Mesendoderm (in vitro differentiated cells): ENCODE measurements around the gene C1QTNF5.

Experiments
- DNase-seq: peaks from one replicate; pipeline ENCODE4 v3.0.0; 2013
- H2AK5ac ChIP-seq: 2 replicates; pipeline ENCODE4 v1.6.1; 2013; ENCODE audit warnings: low read length, inconsistent platforms
- H2BK120ac ChIP-seq: 2 replicates; pipeline ENCODE4 v1.6.1; 2013; ENCODE audit warnings: low read depth, mild to moderate bottlenecking, low read length, moderate library complexity, mixed read lengths
- H2BK15ac ChIP-seq: replicated peaks from 2 replicates; pipeline ENCODE4 v1.6.1; 2013; ENCODE audit warnings: low read depth, mild to moderate bottlenecking, moderate library complexity
- H2BK5ac ChIP-seq: 2 replicates; pipeline ENCODE4 v1.6.1; 2013; ENCODE audit warnings: low read length, inconsistent platforms
- H3K18ac ChIP-seq: 2 replicates; pipeline ENCODE4 v1.6.1; 2013; ENCODE audit warnings: mild to moderate bottlenecking, low read length, mixed read lengths
- H3K23ac ChIP-seq: one replicate; pipeline ENCODE4 v1.6.1; 2013; ENCODE audit warnings: low read length
- H3K27ac ChIP-seq: 2 replicates; pipeline ENCODE4 v1.5.1; 2013; ENCODE audit warnings: low read depth, mild to moderate bottlenecking, inconsistent platforms, low read length, moderate library complexity
- H3K27me3 ChIP-seq: 2 replicates; pipeline ENCODE4 v1.6.1; 2013; ENCODE audit warnings: low read length, control low read depth, mild to moderate bottlenecking, inconsistent platforms; ENCODE audit not compliant: insufficient read depth, poor library complexity
- H3K36me3 ChIP-seq: 2 replicates; pipeline ENCODE4 v1.6.1; 2013; ENCODE audit warnings: low read length, inconsistent platforms; ENCODE audit not compliant: control insufficient read depth, insufficient read depth
- H3K4ac ChIP-seq: one replicate; pipeline ENCODE4 v1.6.1; 2013; ENCODE audit warnings: low read depth, mild to moderate bottlenecking, low read length, moderate library complexity
- H3K4me1 ChIP-seq: 2 replicates; pipeline ENCODE4 v1.6.1; 2013; ENCODE audit warnings: low read depth, low read length, inconsistent platforms; ENCODE audit not compliant: control insufficient read depth
- H3K4me2 ChIP-seq: 2 replicates; pipeline ENCODE4 v1.6.1; 2013; ENCODE audit warnings: low read length
- H3K4me3 ChIP-seq: 2 replicates; pipeline ENCODE4 v1.5.1; 2013; ENCODE audit warnings: mild to moderate bottlenecking, low read length
- H3K56ac ChIP-seq: one replicate; pipeline ENCODE4 v1.6.1; 2013; ENCODE audit warnings: low read length
- H3K79me1 ChIP-seq: 2 replicates; pipeline ENCODE4 v1.6.1; 2013; ENCODE audit warnings: low read length, inconsistent platforms
- H3K79me2 ChIP-seq: 2 replicates; pipeline ENCODE4 v1.6.1; 2013; ENCODE audit warnings: mild to moderate bottlenecking, low read length; ENCODE audit not compliant: control insufficient read depth, insufficient read depth
- H3K9ac ChIP-seq: 2 replicates; pipeline ENCODE4 v1.6.1; 2013; ENCODE audit warnings: low read length, inconsistent platforms
- H4K5ac ChIP-seq: one replicate; pipeline ENCODE4 v1.6.1; 2013; ENCODE audit warnings: low read length
- H4K8ac ChIP-seq: one replicate; pipeline ENCODE4 v1.6.1; 2013; ENCODE audit warnings: low read depth, mild to moderate bottlenecking, control low read depth, low read length, moderate library complexity
- WGBS: extraction: QIAGEN DNeasy Blood & Tissue Kit; methylation state at CpG from one replicate; pipeline ENCODE4 v1.1.7; 2013; ENCODE audit warnings: low lambda C conversion rate, missing lambda C conversion rate; ENCODE audit not compliant: insufficient coverage; ENCODE audit errors: extremely low coverage; 5-methylcytosine and 5-hydroxymethylcytosine counted together

Gene C1QTNF5

DNA sequence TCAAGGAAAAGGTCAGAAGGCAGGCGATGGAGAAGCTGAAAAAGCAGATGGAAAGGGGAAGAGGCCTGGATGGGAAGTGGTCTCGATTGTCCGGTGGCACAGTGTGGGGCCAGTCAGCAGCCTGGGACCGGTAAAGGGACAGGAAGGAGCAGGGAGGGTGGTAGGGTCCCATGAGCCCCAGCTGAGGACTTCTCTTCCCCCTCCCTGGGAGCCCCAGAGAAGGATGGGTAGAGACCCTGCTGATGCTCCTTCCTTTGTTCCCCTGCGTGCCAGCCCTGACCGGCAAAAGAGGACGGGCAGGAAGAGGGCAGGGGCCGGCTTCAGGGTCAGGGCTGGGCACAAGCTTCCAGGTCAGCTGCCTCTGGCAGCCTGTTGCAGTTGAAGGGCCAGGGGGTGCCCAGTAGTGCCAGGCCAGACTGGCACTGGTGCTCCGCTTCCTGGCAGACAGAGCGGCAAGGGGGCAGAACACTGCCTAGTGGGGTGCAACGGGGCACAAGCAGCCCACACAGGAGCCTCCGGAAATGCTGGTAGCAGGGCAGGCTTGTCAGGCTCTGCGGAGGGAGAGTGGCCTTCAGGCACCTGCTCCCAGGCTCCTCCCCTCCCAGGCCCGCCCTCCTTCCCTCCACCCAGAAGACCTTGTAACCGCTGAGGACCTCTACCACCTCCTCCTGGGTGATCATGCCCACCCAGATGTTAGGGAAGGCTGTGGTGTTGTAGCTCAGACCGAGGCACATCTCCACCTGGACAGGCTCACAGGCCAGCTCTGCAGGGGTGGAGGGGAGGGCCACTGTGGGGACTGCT, 739 bp upstream of the C1QTNF5 start:
- H3K4me3 ChIP-seq, result no peak overlapping the region
- H2BK120ac ChIP-seq, result no peak overlapping the region
- WGBS, result no CpG with 5 or more reads among the region's 16 CpGs
- H3K9ac ChIP-seq, result no peak overlapping the region
- H2AK5ac ChIP-seq, result no peak overlapping the region
- no peak overlapping the region for H4K5ac ChIP-seq
- no peak for DNase-seq
- H2BK15ac ChIP-seq, result no peak overlapping the region
- H3K56ac ChIP-seq, result no peak overlapping the region
- no peak overlapping the region for H3K27ac ChIP-seq
- no peak overlapping the region for H3K23ac ChIP-seq
- peaks cover 11% of the 10 kb centered on the region for H3K27me3 ChIP-seq
- H3K79me1 ChIP-seq, result peaks cover under 1% of the 10 kb centered on the region
- H3K4ac ChIP-seq, result no peak overlapping the region
- H3K4me2 ChIP-seq, result no peak overlapping the region
- no peaks in the 10 kb centered on the region for H3K36me3 ChIP-seq
- peaks cover 2% of the 10 kb centered on the region for H3K79me2 ChIP-seq
- H3K4me1 ChIP-seq, result peaks cover 4% of the 10 kb centered on the region
- H2BK5ac ChIP-seq, result no peak overlapping the region
- no peak overlapping the region for H3K18ac ChIP-seq
- no peak overlapping the region for H4K8ac ChIP-seq

DNA sequence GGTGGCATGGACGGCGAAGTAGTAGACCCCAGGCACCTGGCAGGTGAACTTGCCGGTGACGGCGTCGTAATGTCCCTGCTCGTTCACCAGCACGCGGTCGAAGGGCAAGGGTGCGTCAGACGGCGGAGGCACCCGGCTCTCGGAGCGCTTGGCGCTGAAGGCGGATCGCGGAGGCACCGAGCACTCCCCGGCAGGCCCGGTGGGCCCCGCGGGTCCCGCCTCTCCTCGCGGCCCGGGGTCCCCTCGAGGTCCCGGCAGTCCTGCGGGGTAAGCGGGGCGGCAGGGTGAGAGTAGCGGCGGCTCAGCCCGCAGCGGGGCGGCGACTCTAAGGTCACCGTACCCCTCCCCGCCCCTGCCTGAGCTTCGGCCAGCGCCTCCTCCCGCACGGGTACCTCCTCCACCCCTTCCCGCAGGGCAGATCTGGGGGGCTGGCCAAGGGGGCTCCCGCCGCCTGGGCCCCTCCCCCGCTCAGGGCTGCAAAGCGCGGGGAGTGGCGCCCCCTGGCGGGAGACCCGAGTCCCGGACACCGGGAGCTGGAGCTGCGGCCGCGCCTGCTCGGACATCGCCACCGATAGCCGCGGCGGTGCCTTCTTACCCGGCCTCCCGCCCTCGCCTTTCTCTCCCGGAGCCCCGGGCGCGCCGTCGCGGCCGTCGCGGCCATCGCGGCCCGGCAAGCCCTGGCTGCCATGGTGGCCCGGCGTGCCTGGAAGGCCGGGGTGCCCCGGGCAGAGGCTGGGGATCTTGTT, 921 bp downstream of the C1QTNF5 start:
- Histone ChIP-seq H3K18ac (peak overlapping the region; percentile 19), H4K5ac (no peak overlapping the region), H3K36me3 (no peaks in the 10 kb centered on the region), H3K56ac (peak overlapping the region; percentile 87), H3K79me1 (peaks cover 14% of the 10 kb centered on the region), H3K4me3 (peak overlapping the region; percentile 12), H3K4me1 (peaks cover 12% of the 10 kb centered on the region), H3K4me2 (peak overlapping the region; percentile 89), H3K23ac (no peak overlapping the region), H3K4ac (no peak overlapping the region), H2BK120ac (no peak overlapping the region), H3K79me2 (peaks cover 18% of the 10 kb centered on the region), H2AK5ac (no peak overlapping the region), H3K27me3 (peaks cover 11% of the 10 kb centered on the region), H4K8ac (no peak overlapping the region), H3K27ac (no peak overlapping the region), H3K9ac (peak overlapping the region; percentile 68), H2BK15ac (no peak overlapping the region), H2BK5ac (no peak overlapping the region)
- peak; percentile 61 for DNase-seq
- no CpG with 5 or more reads among the region's 86 CpGs for WGBS

DNA sequence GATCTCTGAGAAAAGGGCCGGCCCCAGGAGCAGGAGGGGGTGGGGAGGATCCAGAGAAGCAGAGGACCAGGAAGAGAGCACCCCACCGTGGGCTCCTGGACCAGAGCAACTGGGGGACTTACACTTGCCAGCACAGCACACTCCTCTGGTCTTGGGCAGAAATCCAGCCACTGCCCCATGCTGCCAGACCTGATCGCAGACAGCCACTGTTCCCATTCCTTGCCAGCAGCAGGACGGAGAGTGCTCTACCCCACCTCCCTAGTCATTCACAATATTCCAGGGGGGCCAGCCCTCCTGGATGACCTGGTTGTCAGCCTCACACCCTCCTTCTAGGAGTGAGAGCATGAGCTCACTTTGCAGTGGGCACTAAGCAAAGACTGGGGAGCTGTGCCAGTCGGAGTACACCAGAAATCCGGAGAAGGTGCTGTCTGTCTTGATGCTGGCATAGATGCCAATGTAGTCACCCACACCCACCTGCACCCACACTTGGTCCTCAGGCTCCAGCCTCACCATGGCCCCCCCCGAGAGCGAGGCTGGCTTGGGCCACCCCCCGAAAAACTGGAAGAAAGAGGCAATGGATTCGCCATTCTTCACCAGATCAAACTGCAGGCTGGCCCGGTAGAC, 1.6 kb downstream of the C1QTNF5 start:
- peaks cover 16% of the 10 kb centered on the region for H3K79me1 ChIP-seq
- peaks cover 12% of the 10 kb centered on the region for H3K4me1 ChIP-seq
- H4K5ac ChIP-seq, result no peak overlapping the region

DNA sequence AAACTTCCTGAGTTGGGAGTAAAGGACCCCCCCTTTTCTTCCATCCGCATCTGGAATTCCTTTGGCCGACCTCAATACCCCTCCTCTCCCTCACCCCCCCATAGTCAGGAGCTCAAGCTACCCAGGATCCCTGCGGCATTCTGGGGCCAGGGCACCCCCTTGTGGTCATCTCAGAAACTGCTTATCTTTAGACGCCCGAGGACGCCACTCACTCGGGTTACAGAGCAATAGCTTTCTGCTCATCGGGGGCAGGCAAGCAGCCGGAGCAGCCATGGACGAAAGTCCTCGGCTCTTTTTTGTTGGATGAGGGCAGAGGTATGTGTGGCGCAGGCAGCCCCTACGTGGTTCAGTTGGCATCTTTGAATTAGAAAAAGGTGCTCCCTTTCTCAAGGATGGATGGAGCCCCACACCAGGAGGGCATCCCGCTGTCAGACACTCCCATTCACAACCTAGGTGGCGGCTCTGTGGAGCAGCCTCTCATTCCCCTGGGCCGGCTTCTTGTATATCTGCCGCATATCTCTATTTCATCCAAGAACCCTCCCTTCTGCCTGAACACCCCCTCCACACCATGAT, 2.3 kb downstream of the C1QTNF5 start:
- Histone ChIP-seq H3K4me1 (peaks cover 14% of the 10 kb centered on the region), H3K4me2 (peak overlapping the region; percentile 48), H2BK120ac (no peak overlapping the region), H3K4ac (no peak overlapping the region), H3K36me3 (no peaks in the 10 kb centered on the region), H3K27ac (no peak overlapping the region), H4K8ac (no peak overlapping the region), H3K79me2 (peaks cover 20% of the 10 kb centered on the region), H4K5ac (no peak overlapping the region), H2BK15ac (no peak overlapping the region), H3K18ac (peak overlapping the region; percentile 4), H3K23ac (no peak overlapping the region), H2AK5ac (no peak overlapping the region), H2BK5ac (no peak overlapping the region), H3K4me3 (no peak overlapping the region), H3K56ac (peak overlapping the region; percentile 82), H3K9ac (peak overlapping the region; percentile 35), H3K27me3 (peaks cover 11% of the 10 kb centered on the region), H3K79me1 (peaks cover 16% of the 10 kb centered on the region)
- peak; percentile 92 for DNase-seq
- no CpG with 5 or more reads among the region's 17 CpGs for WGBS

More for the DNA sequence above, 1.6 kb downstream of the C1QTNF5 start:
- H3K27me3 ChIP-seq, result peaks cover 11% of the 10 kb centered on the region
- H3K9ac ChIP-seq, result peak overlapping the region; percentile 29
- no peak overlapping the region for H4K8ac ChIP-seq
- H2BK15ac ChIP-seq, result no peak overlapping the region
- no peak overlapping the region for H2BK120ac ChIP-seq
- no peak overlapping the region for H3K4me2 ChIP-seq
- no peak overlapping the region for H3K4me3 ChIP-seq
- no peaks in the 10 kb centered on the region for H3K36me3 ChIP-seq
- no CpG with 5 or more reads among the region's 11 CpGs for WGBS
- no peak overlapping the region for H3K27ac ChIP-seq
- H3K4ac ChIP-seq, result no peak overlapping the region
- H3K23ac ChIP-seq, result peak overlapping the region; percentile 80
- H3K56ac ChIP-seq, result peak overlapping the region; percentile 71
- H2AK5ac ChIP-seq, result no peak overlapping the region
- no peak for DNase-seq
- H2BK5ac ChIP-seq, result no peak overlapping the region
- no peak overlapping the region for H3K18ac ChIP-seq
- peaks cover 20% of the 10 kb centered on the region for H3K79me2 ChIP-seq

DNA sequence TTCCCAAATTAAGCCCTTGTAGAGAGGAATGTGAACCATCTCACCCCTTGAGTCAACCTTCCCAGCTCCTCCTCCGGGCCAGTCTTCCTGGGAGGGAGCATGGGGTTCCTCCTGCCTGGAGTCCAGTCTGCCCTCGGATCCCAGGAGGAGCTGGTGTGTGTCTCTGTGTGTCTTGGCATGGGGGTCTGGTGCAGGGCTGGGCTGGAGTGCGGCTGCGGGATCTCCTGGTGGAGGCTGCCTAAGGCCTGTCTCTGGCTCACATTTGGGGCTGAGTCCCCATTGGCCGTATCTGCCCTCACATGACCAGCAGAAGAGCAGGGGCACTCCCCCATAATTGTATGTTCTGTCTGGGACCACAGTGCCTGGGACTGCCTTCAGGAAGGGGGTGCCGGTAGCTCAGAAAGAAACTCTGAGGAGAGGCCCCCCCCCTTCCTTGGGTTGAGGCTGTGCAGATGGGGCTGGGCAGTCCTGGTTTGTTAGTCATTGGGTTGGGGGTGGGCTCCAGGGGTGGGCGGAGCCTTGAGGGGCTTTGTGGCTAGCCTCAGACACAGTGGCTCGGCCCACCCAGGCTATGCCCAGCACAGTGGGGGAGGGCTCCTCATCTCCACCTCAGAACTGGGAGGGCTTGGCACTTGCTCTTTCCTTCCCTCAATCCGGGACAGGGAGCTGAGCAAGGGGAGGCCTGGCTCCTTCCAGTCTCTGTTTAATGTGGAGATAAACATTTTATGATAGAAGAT, 2.9 kb downstream of the C1QTNF5 start:
- H4K8ac ChIP-seq, result no peak overlapping the region
- H2BK15ac ChIP-seq, result no peak overlapping the region
- peak overlapping the region; percentile 34 for H3K4me2 ChIP-seq
- peak overlapping the region; percentile 4 for H3K18ac ChIP-seq
- peak; percentile 90 for DNase-seq
- H3K4ac ChIP-seq, result no peak overlapping the region
- peak overlapping the region; percentile 82 for H3K56ac ChIP-seq
- H3K23ac ChIP-seq, result no peak overlapping the region
- peaks cover 11% of the 10 kb centered on the region for H3K27me3 ChIP-seq
- H3K9ac ChIP-seq, result peak overlapping the region; percentile 67
- no peak overlapping the region for H3K4me3 ChIP-seq
- no peak overlapping the region for H2BK120ac ChIP-seq
- peaks cover 16% of the 10 kb centered on the region for H3K79me1 ChIP-seq
- peaks cover 14% of the 10 kb centered on the region for H3K4me1 ChIP-seq
- H4K5ac ChIP-seq, result no peak overlapping the region
- no peak overlapping the region for H2AK5ac ChIP-seq
- peaks cover 20% of the 10 kb centered on the region for H3K79me2 ChIP-seq
- no CpG with 5 or more reads among the region's 9 CpGs for WGBS
- peak overlapping the region; percentile 62 for H3K27ac ChIP-seq
- peak overlapping the region; percentile 62 for H2BK5ac ChIP-seq
- H3K36me3 ChIP-seq, result no peaks in the 10 kb centered on the region
